GM19043 (cell line): ENCODE measurements around the gene TRIM64.
"Not testable (repeated sequence)": the region's sequence is repeated elsewhere in the genome, so short reads cannot be mapped to it uniquely, and the experiment has no call there.

Source experiments
- ATAC-seq: cut with Tn5 transposase; IDR thresholded peaks from one replicate; pipeline ENCODE4 v1.9.1; 2021; ENCODE audit warnings: low read depth; ENCODE audit not compliant: unreplicated experiment

TRIM64 gene

DNA sequence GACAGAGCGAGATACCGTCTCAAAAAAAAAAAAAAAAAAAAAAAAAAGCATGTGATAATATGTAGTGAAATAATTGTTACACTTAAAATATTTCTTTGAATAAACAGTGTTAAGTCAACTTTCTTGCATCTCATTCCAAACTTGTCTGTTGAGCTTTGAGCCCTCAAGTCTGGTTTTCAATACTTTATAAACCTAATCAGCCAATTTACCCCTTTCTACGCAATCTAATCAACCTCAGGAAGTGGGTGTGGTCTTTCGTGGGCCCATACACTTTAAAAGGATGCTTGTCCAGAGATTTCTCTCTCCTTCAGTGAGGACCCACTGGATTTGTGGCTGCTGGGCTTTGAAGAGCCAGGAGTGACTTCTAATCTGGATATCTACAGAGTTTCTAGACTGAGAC is at the start of gene TRIM64:
Gene TRIM64 (plus strand): TSS at position 301 of the 400 bp plus-strand sequence. CDS start 2,467 bp downstream, outside the sequence.
- not testable (repeated sequence) for ATAC-seq

DNA sequence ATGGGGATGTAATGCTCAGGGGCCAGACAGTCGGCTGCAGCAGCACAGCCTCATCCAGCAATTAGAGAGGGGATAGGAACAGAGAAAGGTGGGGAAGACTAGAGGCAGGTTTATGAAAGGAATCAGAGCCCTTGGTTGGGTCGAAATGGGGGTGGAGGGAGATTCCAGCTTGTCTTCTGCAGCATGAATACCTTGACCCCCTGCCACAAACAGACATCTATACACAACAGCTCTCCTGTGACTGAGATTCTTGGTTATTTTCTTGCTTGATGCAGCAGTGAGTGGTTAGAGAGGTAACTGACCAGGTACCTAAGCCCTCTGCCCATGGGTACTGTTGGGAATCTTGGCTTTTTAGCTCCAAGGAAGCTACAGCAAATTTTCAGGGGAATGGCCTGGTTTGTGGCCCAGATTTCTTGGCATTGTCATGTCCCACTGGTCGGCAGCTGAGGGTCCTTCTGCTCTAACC is 43.6 kb upstream of the TRIM64 start, which contains the start of gene TRIM49D1:
Gene TRIM49D1 (minus strand): TSS at position 51 of the 466 bp plus-strand sequence. CDS start 4,535 bp downstream, outside the sequence.
- ATAC-seq, result no peak

GRCh38 chr11:89923764-89924163 is 42.1 kb upstream of the TRIM64 start, which contains the start of gene TRIM49D2:
TRIM49D2 (plus strand) TSS chr11:89924064; CDS start chr11:89926762, 2,698 bp downstream.
- not testable (repeated sequence) for ATAC-seq

DNA sequence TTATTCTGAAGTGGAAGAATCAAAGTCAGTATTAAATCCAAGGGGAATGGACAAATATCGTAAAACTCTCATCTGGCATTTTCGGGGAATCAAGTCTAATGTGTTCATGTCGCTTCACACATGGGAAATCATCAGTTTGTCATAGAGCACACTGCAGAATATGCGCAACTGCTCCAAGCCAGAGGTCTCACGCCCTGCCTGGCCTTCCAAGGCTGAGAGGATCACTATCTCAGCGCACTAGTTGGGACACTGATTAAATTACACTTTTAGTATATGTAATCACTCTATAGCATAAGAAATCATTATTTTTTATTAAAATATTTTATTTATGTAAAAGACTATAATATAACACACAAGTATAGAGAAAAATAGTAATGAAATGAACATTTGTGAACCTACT is 5.0 kb upstream of the TRIM64 start:
- not testable (repeated sequence) for ATAC-seq
